Measurements from ENCODE around the gene RELT. TPM values are rescaled to one million over a fixed set of nuclear protein-coding genes. Genes with fewer than 3 reads are reported as not detected.

RELT gene
- total and polyA plus RNA-seq, 2 of the 13 experiments (the other 11 are each of a cell fraction or from before 2014, with no cell fraction given): 2.5 to 4.7 TPM

- WGBS (ENCODE audit: low lambda C conversion rate): 95% methylated on average over 4 of the region's 5 CpGs
- Histone ChIP-seq H3K27ac (ENCODE audit: extremely low read length, insufficient read depth, low read length) (no peak overlapping the region), H3K4me2 (ENCODE audit: low read depth, low read length) (no peak overlapping the region), H3K9ac (ENCODE audit: insufficient read depth, low read depth, low read length) (no peak overlapping the region), H3K27me3 (ENCODE audit: control insufficient read depth in 1 of 2, insufficient read depth in 2 of 2, low read length in 2 of 2) (no peaks in the 10 kb centered on the region), H2AFZ (ENCODE audit: low read length) (no peak overlapping the region), H3K4me3 (replicated peaks in 1 of 3; ENCODE audit: insufficient read depth in 1 of 3, low read depth in 2 of 3, low read length in 3 of 3) (no peak overlapping the region), H3K36me3 (replicated peaks in 1 of 2; ENCODE audit: control insufficient read depth in 1 of 2, insufficient read depth in 2 of 2, low read length in 2 of 2) (peaks cover 7 to 9% of the 10 kb centered on the region in 2 experiments), H3K79me2 (ENCODE audit: insufficient read depth, low read length) (no peaks in the 10 kb centered on the region), H3K9me3 (ENCODE audit: low read length) (no peaks in the 10 kb centered on the region), H3K4me1 (ENCODE audit: insufficient read depth, low read length) (no peaks in the 10 kb centered on the region), H4K20me1 (ENCODE audit: insufficient read depth, low read length) (no peaks in the 10 kb centered on the region)
- DNase-seq (ENCODE audit: low spot score): no peak
- ChIA-PET POLR2A (no interaction called here), CTCF (ENCODE audit: low intra/inter-chr PET ratio, low total read pairs) (no interaction called here)
- no peak for FAIRE-seq
- in situ Hi-C loops (cut with HindIII; ENCODE audit: extremely low pct_ligation_motif_present, low pct_unique_long_range_greater_than_20kb): no loop called here
- intact Hi-C loops (cut with micrococcal nuclease; ENCODE audit: unreplicated experiment): no loop called here
- BruUV-seq (replicated peaks): no TSS peak
- no peak for ATAC-seq
- peak; percentile 24 for TF ChIP-seq AGO2 (optimal IDR thresholded peaks at IDR 0.05; ENCODE audit: low read depth, low read length)
- TF ChIP-seq ZNF383 (CRISPR knock-in tag; IDR thresholded peaks at IDR 0.05; ENCODE audit: borderline replicate concordance): no peak
Observed at GRCh38 chr11:73398132-73398526, 21.9 kb downstream of the RELT start.

- no peak for ATAC-seq
- no TSS peak for BruUV-seq (replicated peaks)
- ChIA-PET CTCF (ENCODE audit: low intra/inter-chr PET ratio, low total read pairs) (no interaction called here), POLR2A (interaction anchor here (0.6 kb wide), 1 partner anchor 79 kb away, joined by 3 read pairs; no protein-coding TSS in a partner anchor)
- intact Hi-C loops (cut with micrococcal nuclease; ENCODE audit: unreplicated experiment) (no loop called here), in situ Hi-C loops (cut with HindIII; ENCODE audit: extremely low pct_ligation_motif_present, low pct_unique_long_range_greater_than_20kb) (no loop called here)
- H3K9ac ChIP-seq (ENCODE audit: insufficient read depth, low read depth, low read length): no peak overlapping the region
- no peaks in the 10 kb centered on the region for H3K79me2 ChIP-seq (ENCODE audit: insufficient read depth, low read length)
- no peak overlapping the region for H3K27ac ChIP-seq (ENCODE audit: extremely low read length, insufficient read depth, low read length)
- H3K4me1 ChIP-seq (ENCODE audit: insufficient read depth, low read length): peaks cover 4% of the 10 kb centered on the region
- H3K36me3 ChIP-seq (replicated peaks in 1 of 2; ENCODE audit: control insufficient read depth in 1 of 2, insufficient read depth in 2 of 2, low read length in 2 of 2): peaks cover 7 to 9% of the 10 kb centered on the region in 2 experiments
- no CpG with 5 or more reads among the region's 2 CpGs for WGBS (ENCODE audit: low lambda C conversion rate)
- no peaks in the 10 kb centered on the region for H4K20me1 ChIP-seq (ENCODE audit: insufficient read depth, low read length)
- H3K4me2 ChIP-seq (ENCODE audit: low read depth, low read length): no peak overlapping the region
- H3K9me3 ChIP-seq (ENCODE audit: low read length): no peaks in the 10 kb centered on the region
- H3K27me3 ChIP-seq (ENCODE audit: control insufficient read depth in 1 of 2, insufficient read depth in 2 of 2, low read length in 2 of 2): no peaks in the 10 kb centered on the region
- H3K4me3 ChIP-seq (replicated peaks in 1 of 3; ENCODE audit: insufficient read depth in 1 of 3, low read depth in 2 of 3, low read length in 3 of 3): no peak overlapping the region
- no peak overlapping the region for H2AFZ ChIP-seq (ENCODE audit: low read length)
- TF ChIP-seq ZNF235 (CRISPR knock-in tag; IDR thresholded peaks at IDR 0.05; ENCODE audit: borderline replicate concordance): no peak
- TF ChIP-seq RBM22 (optimal IDR thresholded peaks at IDR 0.05; ENCODE audit: low read length): peak; percentile 91
- TF ChIP-seq AGO2 (optimal IDR thresholded peaks at IDR 0.05; ENCODE audit: low read depth, low read length): peak; percentile 27
- FAIRE-seq: no peak
- no peak for DNase-seq (ENCODE audit: low spot score)
Observed at GRCh38 chr11:73398721-73399120, 22.5 kb downstream of the RELT start.
